GM12891 (cell line): ENCODE data around the gene FREM3.

Experiments
- PAX5 ChIP-seq: IDR thresholded peaks from 2 replicates; pipeline ENCODE4 v1.6.1; 2011; ENCODE audit warnings: low read length, moderate library complexity, mild to moderate bottlenecking; ENCODE audit not compliant: insufficient read depth, severe bottlenecking
- POLR2A ChIP-seq: IDR thresholded peaks from 2 replicates; pipeline ENCODE4 v1.6.1; 2011; ENCODE audit warnings: low read depth, low read length, control low read depth

DNA sequence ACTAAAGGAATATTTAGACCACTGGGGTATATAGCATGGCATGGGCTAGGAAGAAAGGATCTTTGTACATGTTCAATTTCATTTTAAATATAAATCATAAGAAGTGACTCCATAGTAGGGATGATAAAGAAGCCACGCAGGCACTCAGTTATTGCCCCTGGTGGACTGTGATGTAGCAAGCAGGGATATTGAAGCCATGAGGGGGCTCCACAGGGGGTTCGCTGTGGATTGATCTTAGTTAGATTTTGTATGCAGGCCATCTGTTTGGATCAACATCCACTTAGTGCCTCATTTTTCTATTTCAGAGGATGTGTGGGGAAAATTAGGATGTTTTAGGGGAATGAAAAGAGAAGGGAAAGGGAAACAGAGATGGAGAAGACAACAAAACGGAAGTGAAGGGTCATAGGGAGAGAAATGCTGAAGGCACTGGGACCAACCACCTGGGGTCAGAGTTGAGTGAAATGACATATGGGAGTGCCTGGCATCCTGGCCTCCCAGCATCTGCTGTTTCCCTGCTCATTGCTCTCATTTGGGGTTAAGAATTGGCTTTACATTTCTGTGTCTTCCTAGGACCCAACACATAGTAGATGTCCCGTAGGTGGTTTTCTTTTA is 11.2 kb upstream of the FREM3 start:
- TF ChIP-seq POLR2A (no peak), PAX5 (no peak)
